CD4-positive, alpha-beta T cell treated with Interleukin-4 for 4 hours (primary cell): ENCODE data around the gene PSME4.
A peak's percentile ranks its signal among the peaks of the same experiment; 100 is the strongest.
"Not testable (repeated sequence)": the region's sequence is repeated elsewhere in the genome, so short reads cannot be mapped to it uniquely, and the experiment has no call there.

Source experiments
- DNase-seq: peaks from one replicate; pipeline ENCODE4 v3.0.0-alpha.2; 2020

PSME4 gene

GRCh38 chr2:53961478-53962216, 9.1 kb downstream of the PSME4 start:
- not testable (repeated sequence) for DNase-seq

GRCh38 chr2:53960476-53960875, 10.3 kb downstream of the PSME4 start:
- DNase-seq, result no peak

- no peak for DNase-seq
Observed at GRCh38 chr2:53958443-53958842, 12.3 kb downstream of the PSME4 start.

GRCh38 chr2:53952519-53952918, 18.3 kb downstream of the PSME4 start:
- DNase-seq, result no peak

GRCh38 chr2:53949457-53949856, 21.3 kb downstream of the PSME4 start:
- DNase-seq, result no peak

- DNase-seq, result no peak
Observed at GRCh38 chr2:53945538-53945937, 25.3 kb downstream of the PSME4 start.

GRCh38 chr2:53944542-53944941, 26.3 kb downstream of the PSME4 start:
- no peak for DNase-seq

GRCh38 chr2:53942280-53942679, 28.5 kb downstream of the PSME4 start:
- DNase-seq, result no peak

GRCh38 chr2:53941749-53942148, 29.0 kb downstream of the PSME4 start:
- DNase-seq, result no peak

GRCh38 chr2:53939656-53940055, 31.1 kb downstream of the PSME4 start:
- no peak for DNase-seq

GRCh38 chr2:53938904-53939303, 31.9 kb downstream of the PSME4 start:
- no peak for DNase-seq

- DNase-seq, result no peak
Observed at GRCh38 chr2:53933329-53933728, 37.5 kb downstream of the PSME4 start.

- DNase-seq, result not testable (repeated sequence)
Observed at GRCh38 chr2:53926321-53926720, 44.5 kb downstream of the PSME4 start.

- DNase-seq, result peak; percentile 19
Observed at GRCh38 chr2:53913721-53914120, 57.1 kb downstream of the PSME4 start.

GRCh38 chr2:53911434-53912189, 59.2 kb downstream of the PSME4 start:
- no peak for DNase-seq

- DNase-seq, result no peak
Observed at GRCh38 chr2:53907582-53907981, 63.2 kb downstream of the PSME4 start.

- no peak for DNase-seq
Observed at GRCh38 chr2:53905396-53905795, 65.4 kb downstream of the PSME4 start.

GRCh38 chr2:53903011-53903410, 67.8 kb downstream of the PSME4 start:
- no peak for DNase-seq

GRCh38 chr2:53901192-53901591, 69.6 kb downstream of the PSME4 start:
- DNase-seq, result no peak

GRCh38 chr2:53896864-53897263, 73.9 kb downstream of the PSME4 start:
- DNase-seq, result no peak

GRCh38 chr2:53886406-53887280, 84.2 kb downstream of the PSME4 start:
- DNase-seq, result no peak

- DNase-seq, result no peak
Observed at GRCh38 chr2:53884883-53885282, 85.9 kb downstream of the PSME4 start.

GRCh38 chr2:53881986-53882385, 88.8 kb downstream of the PSME4 start:
- no peak for DNase-seq
